GM21447 (cell line): Measurements from ENCODE around the gene CPSF4.
"Not testable (repeated sequence)": the region's sequence is repeated elsewhere in the genome, so short reads cannot be mapped to it uniquely, and the experiment has no call there.

Experiments used
- ATAC-seq: cut with Tn5 transposase; IDR thresholded peaks from one replicate; pipeline ENCODE4 v1.9.1; 2021; ENCODE audit not compliant: unreplicated experiment

The CPSF4 gene

DNA sequence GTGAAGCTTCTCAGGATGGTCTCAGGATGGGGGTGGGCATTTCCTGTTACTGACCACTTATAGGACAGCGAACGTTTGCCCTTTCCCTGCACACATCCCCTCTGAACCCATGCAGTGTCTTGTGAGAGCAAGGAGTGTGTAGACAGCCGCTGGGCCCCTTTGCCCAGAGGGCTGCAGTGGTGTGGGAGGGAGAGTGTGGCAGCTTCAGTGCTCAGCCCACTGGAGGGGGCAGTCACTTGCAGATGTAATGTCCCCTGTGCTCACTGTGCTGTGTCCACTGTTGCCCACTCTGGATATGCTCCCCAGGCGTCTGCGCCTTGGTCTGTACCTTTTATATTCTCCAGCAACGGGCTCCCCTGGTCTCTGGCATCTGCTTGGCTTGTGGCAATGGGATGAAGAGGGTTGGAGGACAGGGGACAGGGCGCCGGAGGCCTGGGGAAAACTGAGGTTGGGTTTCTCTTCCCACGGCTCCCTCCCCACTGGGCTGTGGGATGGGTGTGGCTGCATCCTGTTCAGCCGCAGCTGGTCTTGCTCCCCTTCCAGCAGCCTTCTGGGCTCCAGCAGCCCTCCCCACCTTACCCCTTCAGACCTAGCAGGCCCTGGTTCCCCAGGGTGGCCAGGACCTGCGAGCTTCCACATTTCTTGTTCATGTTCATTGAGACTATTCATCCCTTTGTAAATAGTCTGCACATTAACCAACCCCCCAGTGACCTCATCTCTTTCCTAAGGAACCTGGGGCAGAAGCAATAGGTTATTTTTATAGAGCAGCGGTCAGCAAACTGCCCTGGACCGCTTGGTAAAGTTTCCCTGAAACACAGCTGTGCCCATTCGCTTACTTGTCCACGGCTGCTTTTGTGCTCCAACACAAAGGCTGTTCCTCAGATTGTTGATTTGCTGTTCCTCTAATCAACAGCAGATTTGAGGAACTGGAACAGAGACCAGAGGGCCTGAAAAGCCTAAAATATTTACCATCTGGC is 40.0 kb downstream of the CPSF4 start:
- no peak for ATAC-seq

DNA sequence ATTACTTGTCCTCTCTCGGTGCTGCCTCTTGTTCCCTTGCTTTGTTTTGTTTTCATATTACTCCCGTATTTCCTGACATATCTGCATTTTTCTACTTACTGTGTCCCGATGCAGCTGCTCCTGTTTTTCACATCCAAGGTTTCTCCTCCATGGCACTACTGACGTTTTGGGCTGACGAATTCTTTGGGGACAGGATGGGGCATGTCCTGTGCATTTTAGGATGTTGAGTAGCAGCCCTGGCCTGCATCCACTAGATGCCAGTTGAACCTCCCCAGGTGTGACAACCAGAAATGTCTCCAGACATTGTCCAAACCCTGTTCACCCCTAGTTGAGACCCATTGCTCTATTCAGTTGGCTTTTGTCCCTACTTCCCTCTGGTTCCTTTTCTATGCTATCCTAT is 46.4 kb downstream of the CPSF4 start:
- ATAC-seq: no peak

DNA sequence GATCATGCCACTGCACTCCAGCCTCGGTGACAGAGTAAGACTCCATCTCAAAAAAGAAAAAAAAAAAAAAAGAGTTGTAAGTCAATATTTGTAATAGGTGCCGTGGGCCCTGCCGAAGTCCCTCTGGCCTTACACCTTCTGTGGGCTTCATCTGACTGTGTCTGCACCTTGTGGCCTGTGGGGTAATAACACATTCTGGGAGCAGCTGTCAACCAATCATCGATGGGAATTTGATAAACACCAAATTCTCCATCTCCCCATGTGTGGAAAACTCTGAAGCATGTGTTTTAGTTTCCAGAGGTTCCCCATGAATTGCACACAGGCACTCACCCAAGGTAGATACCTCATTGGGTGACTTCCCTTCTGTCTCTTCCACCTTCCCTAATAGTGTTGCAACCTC is 50.5 kb downstream of the CPSF4 start:
- ATAC-seq: no peak

DNA sequence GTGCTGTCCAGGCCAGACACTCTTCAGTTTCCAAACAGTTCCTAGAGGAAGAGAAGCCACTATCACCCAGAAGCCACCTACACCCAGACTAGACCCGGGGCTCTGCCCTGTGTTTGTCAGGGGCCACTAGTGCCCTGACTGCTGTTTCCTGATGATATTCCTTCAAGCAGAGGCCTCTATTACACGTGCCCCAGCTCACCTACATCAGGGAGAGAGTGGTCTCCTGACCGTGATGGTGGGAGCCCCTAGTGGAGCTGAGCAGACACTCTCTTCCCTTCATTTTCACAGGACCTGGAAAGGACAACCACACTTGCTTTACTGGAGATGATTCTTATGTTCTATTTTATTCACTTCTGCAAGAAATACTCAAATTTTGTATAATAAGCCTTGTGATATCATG is 52.1 kb downstream of the CPSF4 start:
- ATAC-seq: no peak

DNA sequence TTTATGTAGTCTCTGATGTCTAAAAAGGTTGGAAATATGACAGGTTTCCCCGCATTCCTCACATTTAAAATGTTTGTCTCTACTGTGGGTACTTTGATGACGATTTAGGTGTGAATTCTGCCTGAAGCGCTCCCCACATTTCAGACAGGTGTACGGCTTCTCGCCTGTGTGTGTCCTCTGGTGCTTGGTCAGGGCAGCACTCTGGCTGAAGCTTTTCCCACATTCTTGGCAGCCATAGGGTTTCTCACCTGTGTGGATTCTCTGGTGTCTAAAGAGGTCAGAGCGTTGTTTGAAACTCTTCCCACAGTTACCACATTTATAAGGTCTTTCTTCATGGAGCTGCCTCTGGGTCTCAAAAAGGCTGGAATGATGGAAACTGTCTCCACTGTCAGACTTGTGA is 55.1 kb downstream of the CPSF4 start:
- ATAC-seq: no peak

DNA sequence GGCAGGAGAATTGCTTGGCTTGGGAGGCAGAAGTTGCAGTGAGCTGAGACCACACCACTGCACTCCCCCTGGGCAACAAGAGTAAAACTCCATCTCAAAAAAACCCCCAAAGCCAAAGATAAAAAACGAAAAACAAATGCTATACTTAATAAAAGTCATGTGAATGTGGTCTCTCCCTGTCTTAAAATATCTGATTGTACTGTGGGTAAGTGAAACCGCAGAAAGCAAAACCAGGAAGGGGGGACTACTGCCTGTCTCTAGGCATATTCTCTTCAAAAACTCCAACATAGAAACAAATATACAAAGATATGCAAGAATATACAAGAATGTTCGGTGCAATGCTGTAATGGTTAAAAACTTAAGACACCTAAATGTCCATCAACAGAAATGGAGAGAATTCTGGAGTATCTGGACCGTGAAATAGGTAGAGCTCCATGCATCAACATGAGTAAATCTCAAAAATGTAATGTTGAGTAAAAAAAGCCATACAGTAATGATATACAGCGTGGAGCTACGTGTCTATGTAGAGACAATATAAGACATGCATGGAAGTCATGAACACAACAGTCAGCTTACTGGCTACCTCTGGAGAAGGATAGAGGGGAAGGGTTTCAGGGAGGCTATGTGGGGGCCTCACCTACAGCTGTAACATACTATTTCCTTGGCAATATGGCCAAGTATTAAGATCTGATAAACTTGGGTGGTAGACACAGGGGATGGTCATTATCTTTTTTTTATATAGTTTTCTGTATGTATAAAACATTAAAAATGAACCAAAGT is 59.2 kb downstream of the CPSF4 start:
- no peak for ATAC-seq

DNA sequence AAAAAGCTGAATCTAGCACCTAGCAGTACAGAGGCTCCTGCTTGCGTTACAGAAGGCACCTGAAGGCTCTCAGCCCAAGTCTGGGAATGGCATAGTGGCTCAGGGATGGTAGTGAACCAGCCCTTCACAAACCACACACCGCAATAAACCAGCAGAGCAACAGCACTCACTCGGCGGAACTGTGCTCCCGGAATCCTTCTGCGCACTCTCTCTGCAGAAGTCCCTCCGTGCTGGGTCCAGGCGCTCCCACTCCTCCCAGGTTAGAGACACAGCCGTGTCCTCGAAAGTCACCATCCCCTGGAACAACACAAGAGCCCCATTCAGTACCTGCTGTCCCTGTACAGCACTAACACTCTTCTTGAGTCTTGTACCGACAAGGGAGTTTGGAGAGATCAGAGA is 59.8 kb downstream of the CPSF4 start:
- ATAC-seq: no peak

DNA sequence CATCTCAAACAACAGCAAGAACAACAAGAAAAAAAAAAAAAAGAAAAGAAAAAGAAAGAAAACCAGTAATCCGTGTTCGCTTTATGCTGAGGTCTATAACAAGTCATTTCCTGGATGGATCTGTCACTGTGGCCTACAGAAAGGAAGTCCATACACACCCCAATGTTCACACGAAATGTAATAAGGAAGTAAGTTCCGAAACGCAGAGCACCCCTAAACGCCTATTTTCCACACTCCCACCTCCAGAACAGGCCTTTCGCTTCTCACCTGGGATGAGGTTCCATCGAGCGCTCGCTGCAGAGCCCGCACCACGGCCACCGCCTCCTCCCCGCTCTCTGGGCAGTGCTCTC is 60.6 kb downstream of the CPSF4 start:
- ATAC-seq: no peak

DNA sequence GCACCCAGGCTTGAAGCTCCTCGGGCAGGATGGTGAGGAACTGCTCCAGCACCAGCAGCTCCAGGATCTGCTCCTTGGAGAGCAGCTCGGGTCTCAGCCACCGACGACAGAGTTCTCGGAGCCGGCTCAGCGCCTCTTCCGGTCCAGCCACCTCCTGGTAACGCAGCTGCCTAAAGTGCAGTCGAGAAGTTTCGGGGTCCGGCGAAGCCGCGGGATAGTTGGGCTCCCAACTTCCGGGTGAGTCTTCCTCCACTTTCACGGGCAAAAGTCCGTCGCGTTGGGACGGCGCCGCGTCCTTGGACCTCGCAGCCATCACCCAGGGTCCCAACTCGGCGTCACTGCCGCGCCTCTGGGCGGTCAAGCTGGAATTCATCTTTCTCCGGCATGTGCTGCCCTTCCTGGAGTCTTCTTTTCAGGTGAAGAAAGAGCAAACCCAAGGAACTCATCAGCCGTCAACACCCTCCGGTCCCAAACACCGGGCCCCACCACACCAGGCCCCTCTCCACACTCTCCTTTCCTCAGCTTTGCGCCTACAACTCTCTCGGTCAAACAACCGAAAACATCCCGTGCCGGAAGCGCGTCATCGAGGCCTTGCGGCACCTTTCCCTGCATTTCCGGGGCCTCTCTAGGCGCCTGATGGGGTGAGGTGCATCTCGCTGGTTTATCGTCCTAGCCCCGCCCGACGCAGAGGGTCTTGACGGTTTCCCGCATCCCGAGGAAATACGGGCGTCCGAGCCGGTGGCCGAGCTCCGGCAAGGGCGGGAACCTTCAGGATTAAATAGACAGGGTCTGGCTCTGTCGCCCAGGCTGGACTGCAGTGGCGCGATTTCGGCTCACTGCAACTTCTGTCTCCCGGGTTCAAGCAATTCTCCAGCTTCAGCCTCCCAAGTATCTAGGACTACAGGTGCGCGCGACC is 61.2 kb downstream of the CPSF4 start, which contains the start of gene ZNF394:
TSS of gene ZNF394 (minus strand) at position 561 of the 916 bp plus-strand sequence. CDS start at position 373, 188 bp downstream.
- peak; percentile 44 for ATAC-seq

DNA sequence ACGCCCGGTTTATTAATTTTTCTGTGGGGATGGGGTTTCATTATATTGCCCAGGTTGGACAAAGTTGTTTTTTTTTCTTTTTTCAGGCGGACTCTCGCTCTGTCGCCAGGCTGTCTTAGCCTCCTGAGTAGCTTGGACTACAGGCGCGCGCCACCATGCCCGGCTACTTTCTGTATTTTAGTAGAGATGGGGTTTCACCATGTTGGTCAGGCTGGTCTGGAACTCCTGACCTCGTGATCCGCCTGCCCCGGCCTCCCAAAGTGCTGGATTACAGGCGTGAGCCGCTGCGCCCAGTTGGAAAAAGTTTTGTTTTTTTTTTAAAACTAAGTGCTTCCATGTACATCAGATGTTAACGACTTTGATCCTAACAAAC is 61.9 kb downstream of the CPSF4 start:
- ATAC-seq: no peak

DNA sequence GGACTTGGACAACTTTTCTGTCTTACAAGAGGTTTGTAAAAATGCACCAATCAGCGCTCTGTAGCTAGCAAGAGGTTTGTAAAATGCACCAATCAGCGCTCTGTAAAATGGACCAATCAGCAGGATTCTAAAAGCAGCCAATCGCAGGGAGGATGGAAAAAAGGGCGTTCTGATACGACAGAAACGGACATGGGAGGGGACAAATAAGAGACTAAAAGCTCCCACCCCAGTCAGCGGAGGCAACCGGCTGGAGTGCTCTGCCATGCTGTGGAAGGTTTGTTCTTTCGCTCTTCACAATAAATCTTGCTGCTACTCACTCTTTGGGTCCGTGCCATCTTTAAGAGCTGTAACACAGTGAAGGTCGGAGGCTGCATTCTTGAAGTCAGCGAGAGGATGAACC is 62.5 kb downstream of the CPSF4 start:
- ATAC-seq: not testable (repeated sequence)

DNA sequence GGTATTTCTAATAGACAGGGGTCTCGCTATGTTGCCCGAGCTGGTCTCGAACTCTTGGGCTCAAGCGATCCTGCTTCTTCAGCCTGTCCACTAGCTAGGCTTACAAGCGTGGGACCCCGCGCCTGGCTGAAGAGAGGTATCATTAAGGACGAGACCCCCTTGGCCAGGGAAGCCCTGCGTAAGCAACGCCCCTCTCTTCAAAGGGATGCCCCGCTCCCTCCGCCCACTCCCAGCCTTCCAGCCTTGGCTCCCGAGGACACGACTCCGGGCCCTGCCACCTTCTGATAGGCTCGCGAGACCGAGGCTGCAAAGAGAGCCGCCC is 65.5 kb downstream of the CPSF4 start:
- ATAC-seq: no peak

DNA sequence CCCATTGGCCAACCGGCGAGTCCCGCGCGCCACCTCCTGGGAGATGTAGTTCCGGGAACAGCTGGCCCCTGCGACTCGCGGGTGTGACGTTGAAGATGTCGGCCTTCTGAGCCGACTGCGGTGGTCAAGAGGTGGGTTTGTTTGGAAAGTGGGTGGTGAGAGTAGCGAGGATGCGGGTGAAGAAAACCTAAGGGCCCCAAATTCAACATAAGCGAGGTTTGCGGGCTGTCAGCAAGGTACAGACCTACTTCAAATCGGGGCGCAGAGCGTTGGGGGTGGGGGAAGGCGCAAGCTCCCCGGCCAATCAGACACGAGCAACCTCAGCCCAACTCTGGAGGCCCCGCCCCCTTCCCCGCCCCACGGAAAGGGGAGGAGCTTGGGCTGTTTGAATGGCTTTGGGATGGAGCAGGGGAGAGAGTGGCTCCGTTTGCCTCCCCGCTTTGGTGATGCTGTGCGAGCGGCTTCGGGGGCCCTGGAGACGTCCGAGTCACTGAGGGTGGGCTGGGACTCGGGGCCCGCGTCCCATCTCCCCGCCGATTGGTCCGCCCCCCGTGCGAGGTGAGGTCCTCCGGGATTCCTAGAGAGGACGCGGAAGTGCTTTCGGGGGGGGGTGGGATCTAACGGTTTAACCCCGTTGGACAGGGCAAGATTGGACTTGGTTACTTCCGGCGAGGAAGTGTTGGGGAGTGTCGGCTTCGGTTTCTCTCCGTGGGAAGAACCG is 66.0 kb downstream of the CPSF4 start, which contains the start of gene ZKSCAN5:
TSS of gene ZKSCAN5 (plus strand) at position 60 of the 721 bp plus-strand sequence. CDS start 1,383 bp downstream, outside the sequence.
- ATAC-seq: peak; percentile 80

DNA sequence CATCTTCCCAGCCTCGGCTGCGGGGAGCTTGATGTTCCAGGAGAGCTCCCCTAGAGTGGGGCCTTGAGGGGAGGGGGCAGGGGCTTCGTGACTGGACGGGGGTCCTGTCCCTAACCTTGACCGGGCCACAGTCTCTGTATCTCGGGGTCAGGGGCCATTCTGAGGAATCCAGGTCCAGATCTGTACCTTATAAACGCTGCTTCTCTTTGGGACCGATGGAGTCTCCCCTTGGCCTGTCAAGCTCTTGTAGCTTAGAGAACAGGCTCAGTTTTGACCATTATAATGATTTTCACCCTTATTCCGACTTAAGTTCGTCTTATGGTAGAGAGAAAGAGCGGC is 66.5 kb downstream of the CPSF4 start:
- ATAC-seq: peak; percentile 5
